AG04449 (cell line): ENCODE measurements around the gene SLC39A9.
"Not testable (repeated sequence)": the region's sequence is repeated elsewhere in the genome, so short reads cannot be mapped to it uniquely, and the experiment has no call there.

Source experiments
- CTCF ChIA-PET: fragments of 350-600 bp; formaldehyde crosslinking; extraction: SDS; loops from one replicate; lab custom pipeline; 2021; ENCODE audit warnings: antibody characterized with exemption; lab: Yijun Ruan, JAX
- POLR2A ChIA-PET: fragments of 400-600, 350-600 bp; formaldehyde crosslinking; extraction: SDS; loops from one replicate; lab custom pipeline; 2020; ENCODE audit warnings: antibody characterized with exemption, inconsistent platforms; lab: Yijun Ruan, JAX
- DNase-seq: peaks from one replicate; pipeline ENCODE4 v3.0.0-alpha.2; 2010; ENCODE audit warnings: low read depth, low spot score
- H3K4me3 ChIP-seq: 2 replicates; pipeline ENCODE4 v1.5.1; 2011; ENCODE audit warnings: low read depth, mild to moderate bottlenecking, control low read depth, low read length
- TF ChIP-seq, protein P1 (sequence below): IDR thresholded peaks from one replicate; pipeline ENCODE4 v1.5.1; 2011; ENCODE audit warnings: mild to moderate bottlenecking, moderate library complexity, low read length, control low read depth, inconsistent platforms; ENCODE audit not compliant: insufficient read depth; ENCODE audit errors: missing control alignments

The SLC39A9 gene

GRCh38 chr14:69376439-69376838 lies 22.1 kb upstream of the SLC39A9 start:
- CTCF ChIA-PET: interaction anchor here (1.3 to 1.5 kb wide), 3 partner anchors 13 to 133 kb away, joined by 3 to 7 read pairs (median 5); no protein-coding TSS in a partner anchor
- POLR2A ChIA-PET: no interaction called here
- no peak for DNase-seq
- TF ChIP-seq, protein P1, sequence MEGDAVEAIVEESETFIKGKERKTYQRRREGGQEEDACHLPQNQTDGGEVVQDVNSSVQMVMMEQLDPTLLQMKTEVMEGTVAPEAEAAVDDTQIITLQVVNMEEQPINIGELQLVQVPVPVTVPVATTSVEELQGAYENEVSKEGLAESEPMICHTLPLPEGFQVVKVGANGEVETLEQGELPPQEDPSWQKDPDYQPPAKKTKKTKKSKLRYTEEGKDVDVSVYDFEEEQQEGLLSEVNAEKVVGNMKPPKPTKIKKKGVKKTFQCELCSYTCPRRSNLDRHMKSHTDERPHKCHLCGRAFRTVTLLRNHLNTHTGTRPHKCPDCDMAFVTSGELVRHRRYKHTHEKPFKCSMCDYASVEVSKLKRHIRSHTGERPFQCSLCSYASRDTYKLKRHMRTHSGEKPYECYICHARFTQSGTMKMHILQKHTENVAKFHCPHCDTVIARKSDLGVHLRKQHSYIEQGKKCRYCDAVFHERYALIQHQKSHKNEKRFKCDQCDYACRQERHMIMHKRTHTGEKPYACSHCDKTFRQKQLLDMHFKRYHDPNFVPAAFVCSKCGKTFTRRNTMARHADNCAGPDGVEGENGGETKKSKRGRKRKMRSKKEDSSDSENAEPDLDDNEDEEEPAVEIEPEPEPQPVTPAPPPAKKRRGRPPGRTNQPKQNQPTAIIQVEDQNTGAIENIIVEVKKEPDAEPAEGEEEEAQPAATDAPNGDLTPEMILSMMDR: no peak
- H3K4me3 ChIP-seq: no peak overlapping the region

- CTCF ChIA-PET: interaction anchor here (1.4 kb wide), 1 partner anchor 15 kb away, joined by 4 read pairs; no protein-coding TSS in a partner anchor
- DNase-seq: no peak
- no peak overlapping the region for H3K4me3 ChIP-seq
- TF ChIP-seq, protein P1: no peak
- POLR2A ChIA-PET: no interaction called here
These were observed 20.2 kb upstream of the SLC39A9 start for GRCh38 chr14:69378274-69378673.

DNA sequence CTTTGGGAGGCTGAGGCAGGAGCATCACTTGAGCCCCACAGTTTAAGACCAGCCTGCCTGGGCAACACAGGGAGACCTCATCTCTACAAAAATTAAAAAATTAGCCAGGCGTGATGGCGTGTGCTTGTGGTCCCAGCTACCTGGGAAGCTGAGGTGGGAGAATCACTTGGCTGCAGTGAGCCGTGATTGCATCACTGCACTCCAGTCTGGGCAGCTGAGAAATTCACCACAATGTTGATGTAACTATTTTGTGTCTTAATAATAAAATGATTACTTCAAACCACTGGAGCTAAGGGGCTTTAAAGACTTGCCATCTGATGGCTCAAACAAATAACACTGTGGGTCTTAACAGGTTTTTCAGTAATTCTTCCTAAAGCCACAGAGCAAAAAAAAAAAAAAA lies 11.2 kb upstream of the SLC39A9 start:
- POLR2A ChIA-PET: no interaction called here
- H3K4me3 ChIP-seq: no peak overlapping the region
- TF ChIP-seq, protein P1: no peak
- CTCF ChIA-PET: no interaction called here
- no peak for DNase-seq

GRCh38 chr14:69391400-69391799 lies 7.1 kb upstream of the SLC39A9 start:
- H3K4me3 ChIP-seq, DNase-seq, POLR2A ChIA-PET: not testable (repeated sequence)
- CTCF ChIA-PET: interaction anchor here (0.9 to 1.1 kb wide), 3 partner anchors 68 to 150 kb away, joined by 3 to 5 read pairs (median 3); no protein-coding TSS in a partner anchor

- POLR2A ChIA-PET: no interaction called here
- no peak for DNase-seq
- H3K4me3 ChIP-seq: no peak overlapping the region
- CTCF ChIA-PET: no interaction called here
- TF ChIP-seq, protein P1: no peak
These were observed 6.0 kb upstream of the SLC39A9 start for GRCh38 chr14:69392481-69392880.

DNA sequence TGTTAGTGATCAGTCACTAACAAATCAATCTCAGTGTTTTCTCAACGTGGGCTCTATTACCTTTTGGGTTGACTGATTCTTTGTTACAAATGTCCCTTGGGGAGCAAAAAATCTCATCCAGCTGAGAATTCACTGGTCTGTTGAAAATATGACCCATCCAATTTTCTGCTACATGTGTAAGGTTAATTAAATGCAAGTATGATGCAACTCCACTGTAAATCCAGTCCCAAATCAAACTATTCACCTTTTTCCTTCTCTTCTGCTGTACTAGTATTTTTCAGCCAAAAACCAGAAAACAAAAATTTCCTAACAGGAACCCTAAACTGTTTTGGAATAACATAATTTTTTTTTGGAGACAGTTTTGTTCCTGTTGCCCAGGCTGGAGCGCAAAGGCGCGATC lies 2.6 kb upstream of the SLC39A9 start:
- TF ChIP-seq, protein P1: no peak
- CTCF ChIA-PET: interaction anchor here (0.6 to 4.9 kb wide), 4 partner anchors 13 to 214 kb away, joined by 3 to 24 read pairs (median 4); no protein-coding TSS in a partner anchor
- POLR2A ChIA-PET: no interaction called here
- no peak overlapping the region for H3K4me3 ChIP-seq
- no peak for DNase-seq

- TF ChIP-seq, protein P1: no peak
- ChIA-PET CTCF (interaction anchor here (1.1 to 1.6 kb wide), 4 partner anchors 14 to 151 kb away, joined by 3 to 7 read pairs (median 4); no protein-coding TSS in a partner anchor), POLR2A (interaction anchor here (0.6 to 1.0 kb wide), 5 partner anchors 61 to 151 kb away, joined by 3 to 8 read pairs (median 4); no protein-coding TSS in a partner anchor)
- DNase-seq: no peak
- H3K4me3 ChIP-seq: peak overlapping the region; percentile 90
These were observed 322 bp downstream of the SLC39A9 start for GRCh38 chr14:69398818-69399210.
